Breast epithelium (tissue), 4 donors: ENCODE data around the gene CENPX. TPM values are rescaled to one million over a fixed set of nuclear protein-coding genes. Genes with fewer than 3 reads are reported as not detected.

Experiments
- DNase-seq, 2 donors: peaks; one replicate each; pipeline ENCODE4 v3.0.0-alpha.2; 2019; ENCODE audit warnings: low spot score in 2 of 2
- H3K27ac ChIP-seq, 2 donors: fragments of 200-600 bp; sonication (generic) in 1 of 2; one replicate each; pipeline ENCODE4 v1.5.1; 2016 to 2019; ENCODE audit warnings: mild to moderate bottlenecking in 1 of 2
- H3K27me3 ChIP-seq, 2 donors: fragments of 200-600 bp; sonication (generic) in 1 of 2; one replicate each; pipeline versions ENCODE4 v1.5.1 to v1.6.0; 2017 to 2019; ENCODE audit warnings: control low read depth in 1 of 2, mild to moderate bottlenecking in 1 of 2
- H3K36me3 ChIP-seq: fragments of 200-600 bp; one replicate; pipeline ENCODE4 v1.5.1; 2019
- H3K4me1 ChIP-seq, 2 donors: fragments of 200-600 bp; sonication (generic); one replicate each; pipeline ENCODE4 v1.5.1; 2016 to 2019; ENCODE audit warnings: control low read depth in 1 of 2
- H3K4me3 ChIP-seq, 3 donors: fragments of 200-600 bp; sonication (generic); 1 replicate in 2 of 3; 2 replicates in 1 of 3; pipeline ENCODE4 v1.5.1; 2016 to 2019; ENCODE audit warnings: mild to moderate bottlenecking in 3 of 3, moderate library complexity in 2 of 3
- H3K9me3 ChIP-seq, 2 donors: fragments of 200-600 bp; sonication (generic) in 1 of 2; one replicate each; pipeline ENCODE4 v1.5.1; 2016 to 2019; ENCODE audit warnings: control low read depth in 1 of 2
- CTCF ChIP-seq, 3 donors: fragments of 450-650 bp; IDR thresholded peaks; one replicate each; pipeline ENCODE4 v1.5.1; 2016 to 2017; ENCODE audit warnings: antibody characterized with exemption in 3 of 3, mild to moderate bottlenecking in 3 of 3, moderate library complexity in 3 of 3
- POLR2A ChIP-seq: fragments of 450-650 bp; IDR thresholded peaks from one replicate; pipeline ENCODE4 v1.6.1; 2016; ENCODE audit warnings: antibody characterized with exemption, mild to moderate bottlenecking, moderate library complexity
- POLR2AphosphoS5 ChIP-seq, 3 donors: sonication (generic); formaldehyde crosslinking; IDR thresholded peaks; one replicate each; pipeline ENCODE4 v1.6.1; 2017; ENCODE audit warnings: antibody characterized with exemption in 3 of 3
- intact Hi-C: fragments of 100-400 bp; cut with DNase I; formaldehyde crosslinking; loops from one replicate; pipeline ENCODE4 v1.15.1; 2023; ENCODE audit warnings: low total_unique reads
- total RNA-seq, 3 donors: library from RNA; depleted of rRNA; stranded (reverse); fragments of >200 nt; gene quantifications; one replicate each; pipeline ENCODE4 v1.1.0, GENCODE V29; 2016

Gene CENPX
- total RNA-seq, 3 donors from 2014 or later: 79.5 to 94.7 (median 92.5) TPM

GRCh38 chr17:82037092-82037888, 14.6 kb upstream of the CENPX start, which contains the start of gene DCXR:
Gene DCXR (minus strand): TSS chr17:82037697. CDS start chr17:82037682, 15 bp downstream.
- Histone ChIP-seq H3K4me1 (peaks cover 8 to 10% of the 10 kb centered on the region in 2 donors), H3K36me3 (no peaks in the 10 kb centered on the region), H3K27ac (peak within 1 kb of the TSS; percentile 87 to 99), H3K9me3 (no peaks in the 10 kb centered on the region), H3K4me3 (peak within 1 kb of the TSS; percentile 58 to 96 (median 63)), H3K27me3 (no peaks in the 10 kb centered on the region)
- intact Hi-C loops: loop anchor here (10.0 kb wide), 1 partner anchor 48 kb away; no protein-coding TSS in a partner anchor
- peak; percentile 98 for DNase-seq
- peak; percentile 20 to 72 (median 33) for TF ChIP-seq CTCF (IDR thresholded peaks at IDR 0.05)
- TF ChIP-seq POLR2A: peak; percentile 93
- peak; percentile 93 to 96 (median 95) for TF ChIP-seq POLR2AphosphoS5 (IDR thresholded peaks at IDR 0.05)

GRCh38 chr17:82036634-82037091, 14.0 kb upstream of the CENPX start:
- intact Hi-C loops: loop anchor here (10.0 kb wide), 1 partner anchor 48 kb away; no protein-coding TSS in a partner anchor
- Histone ChIP-seq H3K27me3 (no peaks in the 10 kb centered on the region), H3K9me3 (no peaks in the 10 kb centered on the region), H3K4me3 (peak overlapping the region; percentile 58 to 96 (median 63)), H3K36me3 (no peaks in the 10 kb centered on the region), H3K4me1 (peaks cover 8 to 10% of the 10 kb centered on the region in 2 donors), H3K27ac (peak overlapping the region; percentile 87 to 99)
- TF ChIP-seq CTCF (IDR thresholded peaks at IDR 0.05) (no peak), POLR2A (no peak), POLR2AphosphoS5 (IDR thresholded peaks at IDR 0.05) (no peak)
- DNase-seq: no peak

- DNase-seq: no peak
- H3K4me1 ChIP-seq: peaks cover 8 to 10% of the 10 kb centered on the region in 2 donors
- peak overlapping the region; percentile 87 to 99 for H3K27ac ChIP-seq
- no peaks in the 10 kb centered on the region for H3K9me3 ChIP-seq
- peak overlapping the region; percentile 58 to 96 (median 63) for H3K4me3 ChIP-seq
- no peaks in the 10 kb centered on the region for H3K36me3 ChIP-seq
- TF ChIP-seq CTCF (IDR thresholded peaks at IDR 0.05) (no peak), POLR2A (no peak), POLR2AphosphoS5 (IDR thresholded peaks at IDR 0.05) (no peak)
- intact Hi-C loops: loop anchor here (10.0 kb wide), 1 partner anchor 49 kb away; no protein-coding TSS in a partner anchor
- no peaks in the 10 kb centered on the region for H3K27me3 ChIP-seq
These were observed 13.4 kb upstream of the CENPX start for GRCh38 chr17:82035956-82036633.

- intact Hi-C loops: loop anchor here (10.0 kb wide), 1 partner anchor 49 kb away; no protein-coding TSS in a partner anchor
- TF ChIP-seq POLR2AphosphoS5 (IDR thresholded peaks at IDR 0.05) (no peak), CTCF (IDR thresholded peaks at IDR 0.05) (no peak), POLR2A (no peak)
- no peak for DNase-seq
- no peaks in the 10 kb centered on the region for H3K9me3 ChIP-seq
- no peak overlapping the region for H3K4me3 ChIP-seq
- H3K27me3 ChIP-seq: no peaks in the 10 kb centered on the region
- peaks cover 8 to 10% of the 10 kb centered on the region in 2 donors for H3K4me1 ChIP-seq
- no peak overlapping the region for H3K27ac ChIP-seq
- H3K36me3 ChIP-seq: no peaks in the 10 kb centered on the region
These were observed 12.8 kb upstream of the CENPX start for GRCh38 chr17:82035488-82035887.
